Forelimb muscle (tissue), 1 donor: ENCODE measurements around the gene U2SURP. TPM values are rescaled to one million over a fixed set of nuclear protein-coding genes. Genes with fewer than 3 reads are reported as not detected.
"Not testable (repeated sequence)": the region's sequence is repeated elsewhere in the genome, so short reads cannot be mapped to it uniquely, and the experiment has no call there.

Experiments
- DNase-seq: peaks from one replicate; pipeline ENCODE4 v3.0.0-alpha.2; 2013; ENCODE audit warnings: low read depth
- polyA plus RNA-seq: library from polyadenylated mRNA; unstranded; fragments of 120-200 nt; gene quantifications from one replicate; pipeline ENCODE4 v1.2.1, GENCODE V29; 2013; ENCODE audit not compliant: insufficient read length

U2SURP gene
- polyA plus RNA-seq, 1 donor, result 84.8 TPM

GRCh38 chr3:142976621-142977398, 24.6 kb upstream of the U2SURP start:
- DNase-seq, result no peak

GRCh38 chr3:142977399-142977728, 24.0 kb upstream of the U2SURP start:
- no peak for DNase-seq

- DNase-seq, result no peak
These were observed 20.3 kb upstream of the U2SURP start for GRCh38 chr3:142981108-142981507.

GRCh38 chr3:142982038-142982773, 19.2 kb upstream of the U2SURP start:
- DNase-seq, result no peak

- DNase-seq, result no peak
These were observed 18.1 kb upstream of the U2SURP start for GRCh38 chr3:142983318-142983717.

GRCh38 chr3:142984255-142984654, 17.1 kb upstream of the U2SURP start:
- no peak for DNase-seq

GRCh38 chr3:142987080-142987700, 14.2 kb upstream of the U2SURP start:
- no peak for DNase-seq

- DNase-seq, result no peak
These were observed 13.7 kb upstream of the U2SURP start for GRCh38 chr3:142987707-142988106.

- DNase-seq, result not testable (repeated sequence)
These were observed 13.1 kb upstream of the U2SURP start for GRCh38 chr3:142988221-142988620.

GRCh38 chr3:142988826-142989225, 12.5 kb upstream of the U2SURP start:
- not testable (repeated sequence) for DNase-seq

GRCh38 chr3:142990721-142991120, 10.6 kb upstream of the U2SURP start:
- DNase-seq, result no peak

- DNase-seq, result no peak
These were observed 9.0 kb upstream of the U2SURP start for GRCh38 chr3:142992323-142992722.

- DNase-seq, result no peak
These were observed 7.4 kb upstream of the U2SURP start for GRCh38 chr3:142993958-142994442.

GRCh38 chr3:142997330-142997729, 4.0 kb upstream of the U2SURP start:
- DNase-seq, result no peak

GRCh38 chr3:142998439-142998838, 2.9 kb upstream of the U2SURP start:
- DNase-seq, result no peak

GRCh38 chr3:142999881-143000280, 1.5 kb upstream of the U2SURP start:
- no peak for DNase-seq

GRCh38 chr3:143000528-143000927, 842 bp upstream of the U2SURP start:
- no peak for DNase-seq

GRCh38 chr3:143001034-143001368, 369 bp upstream of the U2SURP start:
- no peak for DNase-seq

- no peak for DNase-seq
These were observed 828 bp downstream of the U2SURP start for GRCh38 chr3:143002083-143002712.

- DNase-seq, result no peak
These were observed 1.4 kb downstream of the U2SURP start for GRCh38 chr3:143002727-143003126.

- DNase-seq, result no peak
These were observed 3.5 kb downstream of the U2SURP start for GRCh38 chr3:143004823-143005222.

- DNase-seq, result no peak
These were observed 8.7 kb downstream of the U2SURP start for GRCh38 chr3:143010024-143010423.
